HG03280 (cell line): ENCODE data around the gene SORD.
"Not testable (repeated sequence)": the region's sequence is repeated elsewhere in the genome, so short reads cannot be mapped to it uniquely, and the experiment has no call there.

Experiments used
- ATAC-seq: cut with Tn5 transposase; IDR thresholded peaks from one replicate; pipeline ENCODE4 v1.9.1; 2021; ENCODE audit warnings: mild to moderate bottlenecking, moderate library complexity; ENCODE audit not compliant: unreplicated experiment

The SORD gene

DNA sequence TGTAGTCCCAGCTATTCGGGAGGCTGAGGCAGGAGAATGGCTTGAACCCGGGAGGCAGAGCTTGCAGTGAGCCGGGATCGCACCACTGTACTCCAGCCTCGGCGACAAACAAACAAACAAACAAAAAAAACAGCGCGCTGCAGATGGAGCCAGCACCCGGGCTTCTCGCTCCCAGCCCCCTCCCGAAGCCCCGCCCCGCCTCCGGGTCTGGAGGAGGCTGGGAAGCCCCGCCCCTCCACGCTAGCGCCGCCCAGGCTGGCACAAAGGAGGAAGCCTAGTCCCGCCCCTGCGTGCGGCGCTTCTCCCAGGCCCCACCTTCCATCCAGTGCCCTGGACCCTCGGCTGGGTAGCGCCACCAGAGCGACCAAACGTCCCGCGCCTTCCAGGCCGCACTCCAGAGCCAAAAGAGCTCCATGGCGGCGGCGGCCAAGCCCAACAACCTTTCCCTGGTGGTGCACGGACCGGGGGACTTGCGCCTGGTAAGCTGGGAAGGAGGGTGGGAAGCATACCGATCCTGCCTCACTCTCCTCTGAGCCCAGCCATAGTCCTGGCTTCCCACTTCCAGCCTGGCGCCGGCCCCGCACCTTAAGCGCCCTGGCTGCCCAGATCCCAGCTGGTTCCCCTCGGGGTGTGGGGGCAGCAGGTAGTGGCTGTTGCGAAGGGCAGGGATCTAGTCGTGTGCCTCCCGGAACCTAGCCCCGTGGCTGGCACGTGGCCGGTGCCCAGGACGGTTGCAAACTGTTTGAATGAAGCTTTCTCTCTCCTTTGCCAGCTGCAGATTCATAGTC lies at the start of gene SORD:
TSS of gene SORD (plus strand) at position 325 of the 788 bp plus-strand sequence. CDS start at position 414, 89 bp downstream.
- peak; percentile 96 for ATAC-seq

GRCh38 chr15:44976183-44976582 lies 46.8 kb upstream of the SORD start:
- not testable (repeated sequence) for ATAC-seq

DNA sequence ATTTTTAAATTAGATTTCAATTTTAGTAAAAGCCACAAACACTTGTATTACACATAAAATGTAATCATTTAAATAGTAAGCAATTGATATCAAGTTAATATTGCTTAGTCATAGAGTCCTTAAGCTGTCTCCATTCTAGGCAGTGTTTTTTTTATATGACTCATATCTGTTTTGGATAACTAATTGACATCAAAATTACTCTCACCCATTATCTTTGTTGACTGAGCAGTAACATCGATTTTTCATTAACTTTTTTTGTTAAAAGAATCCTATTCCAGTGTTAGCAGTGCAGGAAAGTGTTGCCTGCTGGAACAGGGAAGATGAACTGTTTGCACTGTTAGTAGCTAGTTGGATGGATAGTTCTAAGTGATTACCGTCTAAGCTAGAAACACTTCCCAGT lies 45.2 kb upstream of the SORD start:
- not testable (repeated sequence) for ATAC-seq

DNA sequence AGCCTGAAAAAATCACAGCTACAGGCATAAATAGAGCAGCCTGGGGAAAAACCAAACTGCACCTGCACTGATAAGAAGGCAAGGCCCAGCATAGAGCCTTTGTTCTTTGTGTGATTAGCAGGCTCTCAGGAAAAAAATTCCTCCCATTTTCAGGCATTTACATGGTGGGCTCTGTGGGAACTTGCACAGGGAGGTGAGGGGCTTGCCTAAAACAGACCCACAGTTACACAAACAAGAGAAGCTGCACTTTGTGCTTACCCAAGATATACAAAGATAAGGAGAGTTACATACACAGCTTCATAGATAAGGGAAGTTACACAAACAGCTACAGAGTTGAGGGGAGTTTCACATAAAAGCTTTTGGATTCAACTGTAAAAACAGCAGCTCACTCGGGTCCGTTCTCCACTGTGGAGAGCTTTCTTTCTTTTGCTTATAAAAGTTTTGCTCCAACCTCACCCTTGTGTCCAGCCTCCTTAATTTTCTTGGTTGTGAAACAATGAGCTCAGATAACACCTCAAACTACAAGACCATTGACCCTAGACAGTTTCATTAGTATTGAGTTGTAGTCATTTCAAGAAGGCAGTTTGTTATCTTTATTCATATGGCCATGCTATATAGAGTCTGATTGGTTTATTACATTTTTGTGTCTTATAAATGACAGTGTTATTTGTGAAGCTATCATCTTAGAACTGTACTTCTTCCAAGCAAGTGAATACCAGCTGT lies 43.2 kb upstream of the SORD start:
- not testable (repeated sequence) for ATAC-seq

GRCh38 chr15:44984144-44984543 lies 38.9 kb upstream of the SORD start:
- not testable (repeated sequence) for ATAC-seq

DNA sequence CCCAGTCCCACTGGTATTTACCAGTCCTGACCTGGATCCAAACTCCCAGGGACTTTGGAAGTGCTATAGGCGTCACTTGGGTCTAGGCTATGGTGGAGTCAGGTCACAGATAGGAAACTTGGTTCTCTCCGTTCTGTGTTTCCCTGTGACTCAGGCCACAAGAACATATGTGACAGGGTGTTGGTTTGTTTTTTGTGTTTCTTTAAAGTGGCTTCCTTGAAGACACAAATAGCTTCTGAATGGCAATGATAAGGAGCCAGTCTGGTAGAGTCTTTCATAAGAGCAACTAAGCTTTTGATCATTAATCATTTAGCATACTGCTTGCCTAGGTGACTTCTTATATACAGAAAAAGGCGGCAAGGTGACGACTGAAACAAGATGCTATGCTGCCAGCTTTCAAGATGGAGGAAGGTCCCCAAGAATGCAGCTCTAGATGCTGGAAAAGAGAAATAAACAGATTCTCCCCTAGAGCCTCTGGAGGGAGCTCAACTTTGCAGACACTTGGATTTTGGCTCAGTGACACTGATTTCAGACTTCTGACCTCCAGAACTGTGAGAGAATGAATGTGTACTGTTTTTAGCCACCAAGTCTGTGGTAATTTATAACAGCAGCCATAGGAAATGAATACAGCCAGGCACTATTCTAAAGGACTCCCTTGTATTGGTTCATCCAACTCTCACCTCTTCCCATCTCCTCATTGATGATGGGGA lies 36.5 kb upstream of the SORD start:
- ATAC-seq = not testable (repeated sequence)

DNA sequence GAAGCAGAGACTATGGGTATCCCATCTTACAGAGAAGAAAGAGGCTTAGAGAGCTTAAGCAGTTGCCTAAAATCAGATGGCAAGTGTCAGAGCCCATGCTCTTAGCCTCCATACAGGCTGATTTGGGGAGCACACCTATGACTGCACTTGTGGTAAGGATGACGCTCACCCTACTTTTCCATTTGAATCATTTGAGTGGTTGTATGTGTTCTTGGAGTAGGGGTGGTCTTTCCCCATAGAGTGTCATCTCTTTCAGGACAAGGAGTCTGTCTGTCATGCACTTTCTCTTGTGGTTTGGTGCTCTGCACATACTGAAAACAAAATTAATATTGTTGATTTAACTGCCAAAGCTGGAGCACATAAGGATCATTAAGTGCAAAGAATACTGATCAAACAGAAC lies 35.3 kb upstream of the SORD start:
- ATAC-seq = not testable (repeated sequence)

DNA sequence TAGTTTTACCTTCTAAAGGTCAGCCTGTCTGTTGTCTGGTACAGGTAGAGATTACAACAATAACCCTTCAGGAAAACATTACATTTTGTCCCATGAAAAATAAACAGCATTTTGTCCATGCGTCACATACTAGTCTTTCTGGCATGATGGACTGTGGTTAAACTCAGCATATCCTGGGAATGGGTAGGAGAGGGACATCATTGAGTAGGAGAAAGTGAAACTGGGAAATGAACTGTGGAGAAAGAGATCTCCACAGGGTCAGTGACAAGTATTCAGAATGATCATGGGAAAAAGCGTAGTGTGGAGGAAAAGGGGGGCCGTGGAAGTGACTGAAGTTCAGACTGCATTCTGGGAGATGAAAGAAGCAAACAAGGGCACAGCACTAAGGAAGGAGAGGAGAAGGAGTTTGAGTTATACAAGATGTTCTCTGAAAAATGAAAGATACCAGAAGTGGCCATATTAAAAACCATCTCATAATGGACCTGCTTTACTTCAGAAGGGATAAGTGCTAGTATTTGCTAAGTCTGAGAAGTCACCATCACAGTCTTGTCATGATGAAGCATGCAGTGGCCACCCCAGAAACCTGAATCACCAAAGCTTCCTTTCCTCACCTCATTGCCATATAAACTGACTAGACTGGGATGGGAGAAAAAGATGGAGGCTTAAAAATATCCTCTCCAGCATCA lies 34.7 kb upstream of the SORD start:
- not testable (repeated sequence) for ATAC-seq

- not testable (repeated sequence) for ATAC-seq
These were observed 34.1 kb upstream of the SORD start for GRCh38 chr15:44988870-44989219.

DNA sequence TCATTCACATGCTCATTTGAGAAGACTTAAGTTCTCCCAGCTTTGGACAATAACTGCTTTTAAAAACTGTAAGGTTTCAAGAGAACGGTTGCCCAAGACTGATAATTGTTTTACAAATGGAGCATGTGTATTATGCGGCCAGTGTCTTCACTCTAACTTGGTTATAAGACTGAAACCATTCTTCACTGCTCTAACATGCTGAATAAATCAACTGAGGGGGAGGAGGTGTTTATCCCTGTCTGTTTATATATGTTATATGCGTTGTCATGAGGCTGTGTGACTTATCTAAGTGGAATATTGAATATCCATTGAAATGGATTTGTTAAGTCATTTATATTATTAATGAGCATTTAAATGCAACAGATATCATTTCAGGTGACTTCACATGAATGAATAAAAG lies 25.4 kb upstream of the SORD start:
- not testable (repeated sequence) for ATAC-seq

GRCh38 chr15:44999105-44999504 lies 23.9 kb upstream of the SORD start:
- ATAC-seq = no peak

- ATAC-seq = not testable (repeated sequence)
These were observed 21.8 kb upstream of the SORD start for GRCh38 chr15:45001180-45001579.

- not testable (repeated sequence) for ATAC-seq
These were observed 19.1 kb upstream of the SORD start for GRCh38 chr15:45003731-45004410.

- not testable (repeated sequence) for ATAC-seq
These were observed 18.3 kb upstream of the SORD start for GRCh38 chr15:45004590-45005175.

DNA sequence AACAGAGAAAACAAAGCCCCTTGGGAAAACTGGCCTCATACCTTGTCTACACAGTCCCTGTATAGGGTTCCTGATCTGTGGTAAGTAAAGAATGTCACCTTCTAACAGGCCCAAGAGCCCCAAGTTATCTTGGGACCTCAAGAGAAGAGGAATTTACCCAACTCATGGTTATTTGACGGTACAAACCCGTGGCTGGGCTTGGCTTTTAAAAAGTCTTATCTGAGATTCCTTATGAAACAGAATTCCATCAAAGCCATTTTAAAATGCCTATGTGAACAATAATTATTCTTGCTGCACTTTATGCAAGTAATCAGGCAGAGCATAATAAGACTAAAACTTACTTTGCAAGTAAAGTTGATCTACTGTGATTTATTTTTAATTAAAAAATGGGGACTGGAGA lies 13.9 kb upstream of the SORD start:
- no peak for ATAC-seq

DNA sequence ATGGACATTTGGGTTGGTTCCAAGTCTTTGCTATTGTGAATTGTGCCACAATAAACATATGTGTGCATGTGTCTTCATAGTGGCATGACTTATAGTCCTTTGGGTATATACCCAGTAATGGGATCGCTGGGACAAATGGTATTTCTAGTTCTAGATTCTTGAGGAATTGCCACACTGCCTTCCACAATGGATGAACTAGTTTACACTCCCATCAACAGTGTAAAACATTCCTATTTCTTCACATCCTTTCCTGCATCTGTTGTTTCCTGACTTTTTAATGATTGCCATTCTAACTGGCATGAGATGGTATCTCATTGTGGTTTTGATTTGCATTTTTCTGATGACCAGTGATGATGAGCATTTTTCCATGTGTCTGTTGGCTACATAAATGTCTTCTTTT lies 7.9 kb upstream of the SORD start:
- ATAC-seq = not testable (repeated sequence)

DNA sequence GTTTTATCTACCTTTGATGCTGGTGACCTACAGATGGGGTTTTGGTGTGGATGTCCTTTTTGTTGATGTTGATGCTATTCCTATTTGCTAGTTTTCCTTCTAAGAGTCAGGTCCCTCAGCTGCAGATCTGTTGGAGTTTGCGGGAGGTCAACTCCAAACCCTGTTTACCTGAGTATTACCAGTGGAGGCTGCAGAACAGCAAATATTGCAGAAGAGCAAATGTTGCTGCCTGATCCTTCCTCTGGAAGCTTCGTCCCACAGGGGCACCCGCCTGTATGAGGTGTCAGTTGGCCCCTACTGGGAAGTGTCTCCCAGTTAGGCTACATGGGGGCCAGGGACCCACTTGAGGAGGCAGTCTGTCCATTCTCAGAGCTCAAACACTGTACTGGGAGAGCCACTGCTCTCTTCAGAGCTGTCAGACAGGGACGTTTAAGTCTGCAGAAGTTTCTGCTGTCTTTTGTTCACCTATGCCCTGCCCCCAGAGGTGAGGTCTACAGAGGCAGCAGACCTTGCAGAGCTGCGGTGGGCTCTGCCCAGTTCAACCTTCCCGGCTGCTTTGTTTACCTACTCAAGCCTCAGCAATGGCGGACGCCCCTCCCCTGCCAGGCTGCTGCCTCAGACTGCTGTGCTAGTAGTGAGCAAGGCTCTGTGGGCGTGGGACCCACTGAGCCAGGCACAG lies 2.6 kb upstream of the SORD start:
- not testable (repeated sequence) for ATAC-seq

GRCh38 chr15:45020901-45021259 lies 2.1 kb upstream of the SORD start:
- not testable (repeated sequence) for ATAC-seq

DNA sequence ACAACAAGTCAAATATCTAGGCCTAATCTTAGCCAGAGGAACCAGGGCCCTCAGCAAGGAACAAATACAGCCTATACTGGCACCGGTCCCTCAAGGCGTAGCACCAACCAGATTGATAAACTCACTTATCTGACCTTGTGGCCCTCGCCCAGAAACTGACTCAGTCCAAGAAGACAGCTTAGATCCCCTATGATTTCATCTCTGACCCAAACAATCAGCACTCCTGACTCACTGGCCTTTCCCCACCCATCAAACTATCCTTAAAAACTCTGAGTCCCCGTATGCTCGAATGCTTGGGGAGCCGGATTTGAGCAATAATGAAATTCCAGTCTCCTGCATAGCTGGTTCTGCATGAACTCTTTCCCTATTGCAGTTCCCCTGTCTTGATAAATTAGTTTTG lies 1.6 kb upstream of the SORD start:
- ATAC-seq = no peak
